H7 (cell line): ENCODE data around the gene RYR2. TPM values are rescaled to one million over a fixed set of nuclear protein-coding genes. Genes with fewer than 3 reads are reported as not detected.

Experiments
- total RNA-seq: library from RNA; depleted of rRNA; stranded (reverse); fragments of >200 nt; shearing (Covaris generic); gene quantifications from 2 replicates; pipeline ENCODE4 v1.2.3, GENCODE V29; 2014; rRNA removed

Gene RYR2
- total RNA-seq, 1 experiment from 2014 or later = 17.6 TPM

Other genes starting within 250 kb of the RYR2 start
- gene MTR, start 246.9 kb upstream of the RYR2 start, total RNA-seq = 15.3 and 29.9 TPM in 2 replicates
- not detected in 2 replicates for gene MT1HL1, start 37.7 kb upstream of the RYR2 start, total RNA-seq